Subcutaneous abdominal adipose tissue (tissue), 5 donors: ENCODE results near the gene ZFYVE26.
"Not testable (repeated sequence)": the region's sequence is repeated elsewhere in the genome, so short reads cannot be mapped to it uniquely, and the experiment has no call there.

ENCODE experiments used
- H3K27ac ChIP-seq: one replicate; pipeline ENCODE4 v1.7.0; 2013; ENCODE audit warnings: low read depth, mild to moderate bottlenecking, inconsistent platforms, low read length, moderate library complexity
- H3K27me3 ChIP-seq, 5 donors: one replicate each; pipeline ENCODE4 v1.7.0; 2013; ENCODE audit warnings: low read length in 5 of 5, inconsistent platforms in 1 of 5; ENCODE audit not compliant: control insufficient read depth in 5 of 5, insufficient read depth in 4 of 5
- H3K36me3 ChIP-seq, 5 donors: one replicate each; pipeline ENCODE4 v1.7.0; 2013; ENCODE audit warnings: low read length in 5 of 5; ENCODE audit not compliant: control insufficient read depth in 5 of 5, insufficient read depth in 5 of 5
- H3K4me1 ChIP-seq, 5 donors: one replicate each; pipeline ENCODE4 v1.7.0; 2013; ENCODE audit warnings: low read length in 5 of 5, mild to moderate bottlenecking in 3 of 5, moderate library complexity in 1 of 5; ENCODE audit not compliant: control insufficient read depth in 5 of 5, insufficient read depth in 5 of 5
- H3K4me3 ChIP-seq, 5 donors: one replicate each; pipeline ENCODE4 v1.7.0; 2013; ENCODE audit warnings: low read length in 5 of 5, low read depth in 1 of 5
- H3K9ac ChIP-seq, 5 donors: one replicate each; pipeline ENCODE4 v1.7.0; 2013; ENCODE audit warnings: low read length in 5 of 5, mild to moderate bottlenecking in 4 of 5, moderate library complexity in 3 of 5
- H3K9me3 ChIP-seq, 5 donors: one replicate each; pipeline ENCODE4 v1.7.0; 2013; ENCODE audit warnings: low read length in 5 of 5; ENCODE audit not compliant: control insufficient read depth in 5 of 5
- donor health status: healthy.
- donor health status: healthy.
- donor health status: healthy.
- donor health status: healthy.
- donor health status: healthy.

Gene ZFYVE26

DNA sequence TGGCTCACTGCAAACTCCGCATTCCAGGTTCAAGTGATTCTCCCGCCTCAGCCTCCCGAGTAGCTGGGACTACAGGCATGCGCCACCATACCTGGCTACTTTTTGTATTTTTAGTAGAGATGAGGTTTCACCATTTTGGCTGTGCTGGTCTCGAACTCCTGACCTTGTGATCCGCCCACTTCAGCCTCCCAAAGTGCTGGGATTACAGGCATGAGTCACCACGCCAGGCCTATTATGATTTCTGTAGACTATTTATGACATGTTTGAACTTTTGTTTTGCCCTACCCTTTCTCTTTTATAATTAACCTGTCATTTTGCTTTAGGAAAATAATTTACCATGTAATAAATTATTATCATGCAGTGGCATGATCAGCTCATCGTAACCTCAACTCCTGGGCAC lies 114.9 kb downstream of the ZFYVE26 start, which contains the start of gene RDH12:
TSS of gene RDH12 (plus strand) at position 395 of the 400 bp plus-strand sequence. CDS start 20,757 bp downstream, outside the sequence.
- H3K36me3 ChIP-seq, H3K4me3 ChIP-seq, H3K27ac ChIP-seq, H3K4me1 ChIP-seq, H3K9ac ChIP-seq, H3K27me3 ChIP-seq, H3K9me3 ChIP-seq: not testable (repeated sequence)

DNA sequence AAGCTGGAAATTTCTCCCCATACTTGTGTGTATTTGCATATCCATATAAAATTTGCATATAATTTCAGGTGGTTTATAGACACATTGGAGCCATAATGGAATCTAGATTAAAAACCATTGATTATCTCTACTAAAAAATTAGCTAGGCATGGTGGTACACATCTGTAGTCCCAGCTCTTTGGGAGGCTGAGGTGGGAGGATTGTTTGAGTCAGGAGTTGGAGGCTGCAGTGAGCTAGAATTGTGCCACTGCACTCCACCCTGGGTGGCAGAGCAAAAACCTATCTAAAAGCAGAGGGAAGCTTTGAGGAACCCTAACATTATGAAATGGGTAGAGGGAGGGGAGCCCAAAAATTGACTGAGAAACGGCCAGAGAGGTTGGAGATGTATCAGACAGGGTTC lies 118.2 kb downstream of the ZFYVE26 start:
- Histone ChIP-seq H3K27ac (no peak overlapping the region), H3K27me3 (no peaks in the 10 kb centered on the region), H3K4me3 (no peak overlapping the region), H3K9ac (no peak overlapping the region), H3K36me3 (no peaks in the 10 kb centered on the region), H3K9me3 (no peaks in the 10 kb centered on the region), H3K4me1 (peaks cover 0 to 11% (median 9%) of the 10 kb centered on the region in 5 donors)

- Histone ChIP-seq H3K36me3 (peaks cover under 1 to 4% (median 1%) of the 10 kb centered on the region in 5 donors), H3K9ac (no peak overlapping the region), H3K27ac (no peak overlapping the region), H3K4me3 (no peak overlapping the region), H3K27me3 (no peaks in the 10 kb centered on the region), H3K9me3 (no peaks in the 10 kb centered on the region), H3K4me1 (peaks cover 0 to 11% (median 9%) of the 10 kb centered on the region in 5 donors)
Observed at GRCh38 chr14:67697006-67697405, 119.4 kb downstream of the ZFYVE26 start.
